Measurements from ENCODE around the gene PAPSS1.
"Not testable (repeated sequence)": the region's sequence is repeated elsewhere in the genome, so short reads cannot be mapped to it uniquely, and the experiment has no call there.

DNA sequence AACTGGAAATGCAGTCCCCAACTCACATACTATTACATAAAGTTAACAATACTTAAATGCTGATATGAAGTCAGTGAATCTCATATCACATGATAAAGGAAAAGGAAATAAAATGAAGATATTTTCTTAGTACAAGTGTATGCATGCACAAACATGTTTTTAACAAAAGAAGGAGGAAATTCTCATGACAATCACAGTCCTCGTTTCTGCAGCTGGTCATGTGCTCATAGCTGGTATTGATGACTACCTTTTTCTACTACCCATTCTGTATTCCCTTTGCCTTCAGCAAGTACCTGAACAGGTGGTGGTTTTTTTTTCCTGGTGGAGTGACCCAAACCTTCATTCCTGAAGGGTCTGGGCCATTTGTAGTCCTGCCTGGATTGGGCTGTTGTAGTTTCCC, 3.3 kb upstream of the PAPSS1 start:
- TF ChIP-seq EZH2 (IDR thresholded peaks at IDR 0.05; ENCODE audit: low read depth, unreplicated experiment); POLR2AphosphoS5 (IDR thresholded peaks at IDR 0.05; ENCODE audit: low read depth); JUNB (IDR thresholded peaks at IDR 0.05; ENCODE audit: unreplicated experiment); CREB1 (CRISPR knock-in tag; IDR thresholded peaks at IDR 0.05; ENCODE audit: low read depth): not testable (repeated sequence)
- TF ChIP-seq, protein P1, sequence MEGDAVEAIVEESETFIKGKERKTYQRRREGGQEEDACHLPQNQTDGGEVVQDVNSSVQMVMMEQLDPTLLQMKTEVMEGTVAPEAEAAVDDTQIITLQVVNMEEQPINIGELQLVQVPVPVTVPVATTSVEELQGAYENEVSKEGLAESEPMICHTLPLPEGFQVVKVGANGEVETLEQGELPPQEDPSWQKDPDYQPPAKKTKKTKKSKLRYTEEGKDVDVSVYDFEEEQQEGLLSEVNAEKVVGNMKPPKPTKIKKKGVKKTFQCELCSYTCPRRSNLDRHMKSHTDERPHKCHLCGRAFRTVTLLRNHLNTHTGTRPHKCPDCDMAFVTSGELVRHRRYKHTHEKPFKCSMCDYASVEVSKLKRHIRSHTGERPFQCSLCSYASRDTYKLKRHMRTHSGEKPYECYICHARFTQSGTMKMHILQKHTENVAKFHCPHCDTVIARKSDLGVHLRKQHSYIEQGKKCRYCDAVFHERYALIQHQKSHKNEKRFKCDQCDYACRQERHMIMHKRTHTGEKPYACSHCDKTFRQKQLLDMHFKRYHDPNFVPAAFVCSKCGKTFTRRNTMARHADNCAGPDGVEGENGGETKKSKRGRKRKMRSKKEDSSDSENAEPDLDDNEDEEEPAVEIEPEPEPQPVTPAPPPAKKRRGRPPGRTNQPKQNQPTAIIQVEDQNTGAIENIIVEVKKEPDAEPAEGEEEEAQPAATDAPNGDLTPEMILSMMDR (conservative IDR thresholded peaks at IDR 0.05; ENCODE audit: low read depth in 2 of 2), result not testable (repeated sequence)
- TF ChIP-seq, protein P2, sequence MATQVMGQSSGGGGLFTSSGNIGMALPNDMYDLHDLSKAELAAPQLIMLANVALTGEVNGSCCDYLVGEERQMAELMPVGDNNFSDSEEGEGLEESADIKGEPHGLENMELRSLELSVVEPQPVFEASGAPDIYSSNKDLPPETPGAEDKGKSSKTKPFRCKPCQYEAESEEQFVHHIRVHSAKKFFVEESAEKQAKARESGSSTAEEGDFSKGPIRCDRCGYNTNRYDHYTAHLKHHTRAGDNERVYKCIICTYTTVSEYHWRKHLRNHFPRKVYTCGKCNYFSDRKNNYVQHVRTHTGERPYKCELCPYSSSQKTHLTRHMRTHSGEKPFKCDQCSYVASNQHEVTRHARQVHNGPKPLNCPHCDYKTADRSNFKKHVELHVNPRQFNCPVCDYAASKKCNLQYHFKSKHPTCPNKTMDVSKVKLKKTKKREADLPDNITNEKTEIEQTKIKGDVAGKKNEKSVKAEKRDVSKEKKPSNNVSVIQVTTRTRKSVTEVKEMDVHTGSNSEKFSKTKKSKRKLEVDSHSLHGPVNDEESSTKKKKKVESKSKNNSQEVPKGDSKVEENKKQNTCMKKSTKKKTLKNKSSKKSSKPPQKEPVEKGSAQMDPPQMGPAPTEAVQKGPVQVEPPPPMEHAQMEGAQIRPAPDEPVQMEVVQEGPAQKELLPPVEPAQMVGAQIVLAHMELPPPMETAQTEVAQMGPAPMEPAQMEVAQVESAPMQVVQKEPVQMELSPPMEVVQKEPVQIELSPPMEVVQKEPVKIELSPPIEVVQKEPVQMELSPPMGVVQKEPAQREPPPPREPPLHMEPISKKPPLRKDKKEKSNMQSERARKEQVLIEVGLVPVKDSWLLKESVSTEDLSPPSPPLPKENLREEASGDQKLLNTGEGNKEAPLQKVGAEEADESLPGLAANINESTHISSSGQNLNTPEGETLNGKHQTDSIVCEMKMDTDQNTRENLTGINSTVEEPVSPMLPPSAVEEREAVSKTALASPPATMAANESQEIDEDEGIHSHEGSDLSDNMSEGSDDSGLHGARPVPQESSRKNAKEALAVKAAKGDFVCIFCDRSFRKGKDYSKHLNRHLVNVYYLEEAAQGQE (IDR thresholded peaks at IDR 0.05; ENCODE audit: unreplicated experiment), result not testable (repeated sequence)
